HEK293 (cell line): ENCODE measurements around the gene ADGRF1.

Source experiments
- CTCF ChIA-PET: fragments of 350-600 bp; formaldehyde crosslinking; extraction: SDS; loops from one replicate; lab custom pipeline; 2021; ENCODE audit warnings: antibody characterized with exemption; lab: Yijun Ruan, JAX
- POLR2A ChIA-PET: fragments of 300-600 bp; formaldehyde crosslinking; extraction: SDS; loops from one replicate; lab custom pipeline; 2020; ENCODE audit warnings: antibody characterized with exemption, inconsistent platforms; lab: Yijun Ruan, JAX
- H3K27ac ChIP-seq: fragments of 200-500 bp; sonication (Bioruptor generic); 2 replicates; pipeline ENCODE4 v1.5.1; 2014; ENCODE audit warnings: low read depth, low read length, control low read depth, inconsistent platforms; ENCODE audit errors: extremely low read depth
- H3K36me3 ChIP-seq, 2 experiments: fragments of 200-500 bp in 1 of 2; sonication (Bioruptor generic) in 1 of 2; 1 replicate in 1 of 2; 2 replicates in 1 of 2; pipeline ENCODE4 v1.5.1; 2014 to 2017; ENCODE audit warnings: inconsistent platforms in 2 of 2, low read length in 2 of 2; ENCODE audit not compliant: control insufficient read depth in 2 of 2, insufficient read depth in 1 of 2
- H3K4me1 ChIP-seq: fragments of 200-500 bp; sonication (Bioruptor generic); 2 replicates; pipeline ENCODE4 v1.5.1; 2014; ENCODE audit warnings: mild to moderate bottlenecking, low read length, inconsistent platforms; ENCODE audit not compliant: control insufficient read depth, insufficient read depth
- H3K4me3 ChIP-seq: 2 replicates; pipeline ENCODE4 v1.5.1; 2011; ENCODE audit warnings: low read depth, mild to moderate bottlenecking, control low read depth, low read length, moderate library complexity
- H3K9me3 ChIP-seq: fragments of 200-500 bp; sonication (Bioruptor generic); 2 replicates; pipeline ENCODE4 v1.5.1; 2014; ENCODE audit warnings: low read depth, low read length, inconsistent platforms; ENCODE audit not compliant: control insufficient read depth, insufficient read depth
- OVOL3 ChIP-seq: fragments of 450-650 bp; formaldehyde crosslinking; IDR thresholded peaks from 2 replicates; pipeline ENCODE4 v1.5.1; 2016; ENCODE audit warnings: missing biosample characterization, missing genetic modification characterization
- ZBTB17 ChIP-seq: fragments of 450-650 bp; formaldehyde crosslinking; IDR thresholded peaks from 2 replicates; pipeline ENCODE4 v1.5.1; 2016; ENCODE audit warnings: missing biosample characterization, missing genetic modification characterization
- ZFP3 ChIP-seq: fragments of 450-650 bp; formaldehyde crosslinking; IDR thresholded peaks from 2 replicates; pipeline ENCODE4 v1.5.1; 2016; ENCODE audit warnings: low read depth, missing biosample characterization, missing genetic modification characterization
- ZNF214 ChIP-seq: fragments of 450-650 bp; formaldehyde crosslinking; IDR thresholded peaks from 2 replicates; pipeline ENCODE4 v1.5.1; 2017; ENCODE audit warnings: missing biosample characterization, mild to moderate bottlenecking, missing genetic modification characterization, borderline replicate concordance
- ZNF239 ChIP-seq: fragments of 450-650 bp; formaldehyde crosslinking; IDR thresholded peaks from 2 replicates; pipeline ENCODE4 v1.5.1; 2016; ENCODE audit warnings: missing biosample characterization, missing genetic modification characterization
- ZNF266 ChIP-seq: fragments of 450-650 bp; formaldehyde crosslinking; IDR thresholded peaks from 2 replicates; pipeline ENCODE4 v1.5.1; 2016; ENCODE audit warnings: missing biosample characterization, missing genetic modification characterization, low read depth
- ZNF292 ChIP-seq: fragments of 450-650 bp; formaldehyde crosslinking; IDR thresholded peaks from 2 replicates; pipeline ENCODE4 v1.5.1; 2016; ENCODE audit warnings: low read depth, missing biosample characterization, missing genetic modification characterization, borderline replicate concordance
- ZNF302 ChIP-seq: fragments of 450-650 bp; formaldehyde crosslinking; IDR thresholded peaks from 2 replicates; pipeline ENCODE4 v1.5.1; 2016; ENCODE audit warnings: missing biosample characterization, missing genetic modification characterization, low read depth
- ZNF354C ChIP-seq: fragments of 450-650 bp; formaldehyde crosslinking; IDR thresholded peaks from 2 replicates; pipeline ENCODE4 v1.5.1; 2016; ENCODE audit warnings: missing biosample characterization, missing genetic modification characterization, low read depth, borderline replicate concordance
- ZNF585B ChIP-seq: fragments of 450-650 bp; formaldehyde crosslinking; IDR thresholded peaks from 2 replicates; pipeline ENCODE4 v1.5.1; 2016; ENCODE audit warnings: missing biosample characterization, missing genetic modification characterization
- ZNF626 ChIP-seq: fragments of 450-650 bp; sonication (Bioruptor Pico); formaldehyde crosslinking; IDR thresholded peaks from 2 replicates; pipeline ENCODE4 v1.5.1; 2018; ENCODE audit warnings: missing biosample characterization, missing genetic modification characterization, inconsistent platforms
- ZNF654 ChIP-seq: fragments of 450-650 bp; formaldehyde crosslinking; IDR thresholded peaks from 2 replicates; pipeline ENCODE4 v1.5.1; 2016; ENCODE audit warnings: low read depth, missing biosample characterization, missing genetic modification characterization
- ZNF785 ChIP-seq: fragments of 450-650 bp; formaldehyde crosslinking; IDR thresholded peaks from 2 replicates; pipeline ENCODE4 v1.5.1; 2016; ENCODE audit warnings: missing biosample characterization, missing genetic modification characterization
- ZNF830 ChIP-seq: fragments of 450-650 bp; IDR thresholded peaks from 2 replicates; pipeline ENCODE4 v1.5.0; 2018; ENCODE audit warnings: missing biosample characterization, missing genetic modification characterization, low read depth, mild to moderate bottlenecking, moderate library complexity
- ZSCAN30 ChIP-seq: fragments of 450-650 bp; IDR thresholded peaks from 2 replicates; pipeline ENCODE4 v1.5.1; 2018; ENCODE audit warnings: missing biosample characterization, mild to moderate bottlenecking, missing genetic modification characterization, moderate library complexity
- TF ChIP-seq, protein P1 (sequence below): fragments of 450-650 bp; formaldehyde crosslinking; IDR thresholded peaks from 2 replicates; pipeline ENCODE4 v1.5.1; 2016; ENCODE audit warnings: missing biosample characterization, missing genetic modification characterization, borderline replicate concordance
- TF ChIP-seq, protein P2 (sequence below): fragments of 450-650 bp; formaldehyde crosslinking; IDR thresholded peaks from 2 replicates; pipeline ENCODE4 v1.5.1; 2016; ENCODE audit warnings: missing biosample characterization, missing genetic modification characterization
- TF ChIP-seq, protein P3 (sequence below): sonication (generic); formaldehyde crosslinking; IDR thresholded peaks from 2 replicates; pipeline ENCODE4 v1.8.1; 2022; ENCODE audit warnings: mild to moderate bottlenecking, moderate library complexity, missing genetic modification reagents
- TF ChIP-seq, protein P4 (sequence below): fragments of 450-650 bp; formaldehyde crosslinking; IDR thresholded peaks from 2 replicates; pipeline ENCODE4 v1.5.1; 2016; ENCODE audit warnings: missing biosample characterization, missing genetic modification characterization

The ADGRF1 gene

DNA sequence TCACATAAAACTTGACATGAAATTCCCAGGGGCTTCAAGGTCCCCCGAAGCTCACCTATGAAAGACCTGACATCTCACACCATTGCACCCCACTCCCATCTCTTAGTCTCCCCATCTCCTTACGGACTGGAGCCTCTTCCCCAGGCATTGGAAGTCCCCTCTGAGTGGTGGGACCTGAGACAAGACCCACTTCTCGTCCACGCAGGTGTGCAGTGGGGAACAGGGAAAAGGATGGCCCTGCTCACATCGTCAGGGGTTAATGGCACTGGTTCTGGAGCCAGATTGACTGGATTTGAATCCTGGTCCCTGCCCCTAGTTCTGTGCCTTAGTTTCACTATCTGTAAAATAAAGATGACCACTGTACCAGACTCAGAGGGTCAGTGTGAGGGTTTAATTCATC is 15.5 kb downstream of the ADGRF1 start:
- Histone ChIP-seq H3K27ac (no peak overlapping the region), H3K9me3 (no peaks in the 10 kb centered on the region), H3K4me3 (no peak overlapping the region), H3K36me3 (no peaks in the 10 kb centered on the region), H3K4me1 (no peaks in the 10 kb centered on the region)
- CTCF ChIA-PET = interaction anchor here (1.3 kb wide), 1 partner anchor 178 kb away, joined by 3 read pairs; no protein-coding TSS in a partner anchor
- TF ChIP-seq ZNF585B (no peak), ZNF266 (no peak), ZNF785 (no peak), ZNF292 (no peak), ZNF354C (tag by site-specific recombination) (no peak), ZNF654 (tag by site-specific recombination) (no peak), ZNF214 (tag by site-specific recombination) (no peak), ZNF239 (tag by site-specific recombination) (no peak), ZNF830 (tag by site-specific recombination) (no peak), ZNF302 (tag by site-specific recombination) (no peak), ZNF626 (tag by site-specific recombination) (no peak)
- TF ChIP-seq, protein P1, sequence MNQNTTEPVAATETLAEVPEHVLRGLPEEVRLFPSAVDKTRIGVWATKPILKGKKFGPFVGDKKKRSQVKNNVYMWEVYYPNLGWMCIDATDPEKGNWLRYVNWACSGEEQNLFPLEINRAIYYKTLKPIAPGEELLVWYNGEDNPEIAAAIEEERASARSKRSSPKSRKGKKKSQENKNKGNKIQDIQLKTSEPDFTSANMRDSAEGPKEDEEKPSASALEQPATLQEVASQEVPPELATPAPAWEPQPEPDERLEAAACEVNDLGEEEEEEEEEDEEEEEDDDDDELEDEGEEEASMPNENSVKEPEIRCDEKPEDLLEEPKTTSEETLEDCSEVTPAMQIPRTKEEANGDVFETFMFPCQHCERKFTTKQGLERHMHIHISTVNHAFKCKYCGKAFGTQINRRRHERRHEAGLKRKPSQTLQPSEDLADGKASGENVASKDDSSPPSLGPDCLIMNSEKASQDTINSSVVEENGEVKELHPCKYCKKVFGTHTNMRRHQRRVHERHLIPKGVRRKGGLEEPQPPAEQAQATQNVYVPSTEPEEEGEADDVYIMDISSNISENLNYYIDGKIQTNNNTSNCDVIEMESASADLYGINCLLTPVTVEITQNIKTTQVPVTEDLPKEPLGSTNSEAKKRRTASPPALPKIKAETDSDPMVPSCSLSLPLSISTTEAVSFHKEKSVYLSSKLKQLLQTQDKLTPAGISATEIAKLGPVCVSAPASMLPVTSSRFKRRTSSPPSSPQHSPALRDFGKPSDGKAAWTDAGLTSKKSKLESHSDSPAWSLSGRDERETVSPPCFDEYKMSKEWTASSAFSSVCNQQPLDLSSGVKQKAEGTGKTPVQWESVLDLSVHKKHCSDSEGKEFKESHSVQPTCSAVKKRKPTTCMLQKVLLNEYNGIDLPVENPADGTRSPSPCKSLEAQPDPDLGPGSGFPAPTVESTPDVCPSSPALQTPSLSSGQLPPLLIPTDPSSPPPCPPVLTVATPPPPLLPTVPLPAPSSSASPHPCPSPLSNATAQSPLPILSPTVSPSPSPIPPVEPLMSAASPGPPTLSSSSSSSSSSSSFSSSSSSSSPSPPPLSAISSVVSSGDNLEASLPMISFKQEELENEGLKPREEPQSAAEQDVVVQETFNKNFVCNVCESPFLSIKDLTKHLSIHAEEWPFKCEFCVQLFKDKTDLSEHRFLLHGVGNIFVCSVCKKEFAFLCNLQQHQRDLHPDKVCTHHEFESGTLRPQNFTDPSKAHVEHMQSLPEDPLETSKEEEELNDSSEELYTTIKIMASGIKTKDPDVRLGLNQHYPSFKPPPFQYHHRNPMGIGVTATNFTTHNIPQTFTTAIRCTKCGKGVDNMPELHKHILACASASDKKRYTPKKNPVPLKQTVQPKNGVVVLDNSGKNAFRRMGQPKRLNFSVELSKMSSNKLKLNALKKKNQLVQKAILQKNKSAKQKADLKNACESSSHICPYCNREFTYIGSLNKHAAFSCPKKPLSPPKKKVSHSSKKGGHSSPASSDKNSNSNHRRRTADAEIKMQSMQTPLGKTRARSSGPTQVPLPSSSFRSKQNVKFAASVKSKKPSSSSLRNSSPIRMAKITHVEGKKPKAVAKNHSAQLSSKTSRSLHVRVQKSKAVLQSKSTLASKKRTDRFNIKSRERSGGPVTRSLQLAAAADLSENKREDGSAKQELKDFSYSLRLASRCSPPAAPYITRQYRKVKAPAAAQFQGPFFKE (tag by site-specific recombination) = no peak
- TF ChIP-seq, protein P2, sequence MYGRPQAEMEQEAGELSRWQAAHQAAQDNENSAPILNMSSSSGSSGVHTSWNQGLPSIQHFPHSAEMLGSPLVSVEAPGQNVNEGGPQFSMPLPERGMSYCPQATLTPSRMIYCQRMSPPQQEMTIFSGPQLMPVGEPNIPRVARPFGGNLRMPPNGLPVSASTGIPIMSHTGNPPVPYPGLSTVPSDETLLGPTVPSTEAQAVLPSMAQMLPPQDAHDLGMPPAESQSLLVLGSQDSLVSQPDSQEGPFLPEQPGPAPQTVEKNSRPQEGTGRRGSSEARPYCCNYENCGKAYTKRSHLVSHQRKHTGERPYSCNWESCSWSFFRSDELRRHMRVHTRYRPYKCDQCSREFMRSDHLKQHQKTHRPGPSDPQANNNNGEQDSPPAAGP = no peak
- TF ChIP-seq, protein P3, sequence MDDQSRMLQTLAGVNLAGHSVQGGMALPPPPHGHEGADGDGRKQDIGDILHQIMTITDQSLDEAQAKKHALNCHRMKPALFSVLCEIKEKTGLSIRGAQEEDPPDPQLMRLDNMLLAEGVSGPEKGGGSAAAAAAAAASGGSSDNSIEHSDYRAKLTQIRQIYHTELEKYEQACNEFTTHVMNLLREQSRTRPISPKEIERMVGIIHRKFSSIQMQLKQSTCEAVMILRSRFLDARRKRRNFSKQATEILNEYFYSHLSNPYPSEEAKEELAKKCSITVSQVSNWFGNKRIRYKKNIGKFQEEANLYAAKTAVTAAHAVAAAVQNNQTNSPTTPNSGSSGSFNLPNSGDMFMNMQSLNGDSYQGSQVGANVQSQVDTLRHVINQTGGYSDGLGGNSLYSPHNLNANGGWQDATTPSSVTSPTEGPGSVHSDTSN (CRISPR knock-in tag) = no peak
- TF ChIP-seq, protein P4, sequence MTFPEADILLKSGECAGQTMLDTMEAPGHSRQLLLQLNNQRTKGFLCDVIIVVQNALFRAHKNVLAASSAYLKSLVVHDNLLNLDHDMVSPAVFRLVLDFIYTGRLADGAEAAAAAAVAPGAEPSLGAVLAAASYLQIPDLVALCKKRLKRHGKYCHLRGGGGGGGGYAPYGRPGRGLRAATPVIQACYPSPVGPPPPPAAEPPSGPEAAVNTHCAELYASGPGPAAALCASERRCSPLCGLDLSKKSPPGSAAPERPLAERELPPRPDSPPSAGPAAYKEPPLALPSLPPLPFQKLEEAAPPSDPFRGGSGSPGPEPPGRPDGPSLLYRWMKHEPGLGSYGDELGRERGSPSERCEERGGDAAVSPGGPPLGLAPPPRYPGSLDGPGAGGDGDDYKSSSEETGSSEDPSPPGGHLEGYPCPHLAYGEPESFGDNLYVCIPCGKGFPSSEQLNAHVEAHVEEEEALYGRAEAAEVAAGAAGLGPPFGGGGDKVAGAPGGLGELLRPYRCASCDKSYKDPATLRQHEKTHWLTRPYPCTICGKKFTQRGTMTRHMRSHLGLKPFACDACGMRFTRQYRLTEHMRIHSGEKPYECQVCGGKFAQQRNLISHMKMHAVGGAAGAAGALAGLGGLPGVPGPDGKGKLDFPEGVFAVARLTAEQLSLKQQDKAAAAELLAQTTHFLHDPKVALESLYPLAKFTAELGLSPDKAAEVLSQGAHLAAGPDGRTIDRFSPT = no peak
- POLR2A ChIA-PET = interaction anchor here (0.6 kb wide), 1 partner anchor 355 kb away, joined by 4 read pairs; no protein-coding TSS in a partner anchor

DNA sequence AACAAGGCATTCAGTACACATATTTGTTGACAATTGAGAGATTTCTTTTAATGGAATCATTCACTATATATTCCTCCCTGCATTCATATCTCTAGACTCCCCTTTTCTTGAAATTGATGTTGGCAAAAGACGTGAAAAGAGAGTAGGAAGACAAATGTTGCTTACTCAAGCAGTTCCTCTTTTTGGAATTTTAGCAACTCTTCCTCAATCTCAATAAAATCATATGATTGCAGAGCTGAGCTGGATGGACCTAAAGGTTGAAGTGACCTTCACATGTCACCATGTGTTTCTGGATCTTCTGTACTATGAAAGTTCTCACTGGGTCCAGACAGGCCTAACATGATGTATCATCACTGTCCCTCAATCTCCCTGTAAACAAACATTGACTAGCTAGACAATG is 18.6 kb downstream of the ADGRF1 start:
- Histone ChIP-seq H3K27ac (no peak overlapping the region), H3K4me3 (no peak overlapping the region), H3K4me1 (no peaks in the 10 kb centered on the region), H3K36me3 (no peaks in the 10 kb centered on the region), H3K9me3 (no peaks in the 10 kb centered on the region)
- ChIA-PET CTCF (interaction anchor here (0.5 kb wide), 1 partner anchor 698 kb away, joined by 3 read pairs; no protein-coding TSS in a partner anchor), POLR2A (interaction anchor here (0.5 to 0.9 kb wide), 2 partner anchors 11 to 46 kb away, joined by 3 to 5 read pairs; no protein-coding TSS in a partner anchor)
- TF ChIP-seq ZFP3 (tag by site-specific recombination) = no peak
- TF ChIP-seq ZBTB17 (tag by site-specific recombination) = no peak
- no peak for TF ChIP-seq ZNF354C (tag by site-specific recombination)
- TF ChIP-seq OVOL3 (tag by site-specific recombination) = no peak
- TF ChIP-seq ZSCAN30 (tag by site-specific recombination) = no peak
- TF ChIP-seq, all 188 proteins: peak for 0
